Liver (tissue), 3 donors: ENCODE data around the gene ACOXL.
"Not testable (repeated sequence)": the region's sequence is repeated elsewhere in the genome, so short reads cannot be mapped to it uniquely, and the experiment has no call there.

Experiments used
- CTCF ChIP-seq: fragments of 150-350 bp; IDR thresholded peaks from 2 replicates; pipeline ENCODE4 v1.5.1; 2017; ENCODE audit warnings: improper control_type of control experiment, low read depth, low read length; ENCODE audit not compliant: missing input control
- RAD21 ChIP-seq, 2 donors: IDR thresholded peaks; 2 replicates each; pipeline ENCODE4 v1.6.1; 2016; ENCODE audit warnings: antibody characterized with exemption in 2 of 2, mild to moderate bottlenecking in 2 of 2
- REST ChIP-seq: IDR thresholded peaks from 2 replicates; pipeline ENCODE4 v1.6.1; 2016; ENCODE audit warnings: antibody characterized with exemption, mild to moderate bottlenecking
- SP1 ChIP-seq: IDR thresholded peaks from 2 replicates; pipeline ENCODE4 v1.6.1; 2018; ENCODE audit warnings: antibody characterized with exemption, mild to moderate bottlenecking
- YY1 ChIP-seq: IDR thresholded peaks from 2 replicates; pipeline ENCODE4 v1.6.1; 2016; ENCODE audit warnings: antibody characterized with exemption, mild to moderate bottlenecking
- TF ChIP-seq, protein P1 (sequence below): IDR thresholded peaks from 2 replicates; pipeline ENCODE4 v1.6.1; 2016; ENCODE audit warnings: antibody characterized with exemption
- TF ChIP-seq, protein P2 (sequence below): IDR thresholded peaks from 2 replicates; pipeline ENCODE4 v1.6.1; 2016; ENCODE audit warnings: antibody characterized with exemption
- donor health status: healthy.
- donor health status: healthy.

GRCh38 chr2:111045236-111045635, 312.9 kb downstream of the ACOXL start:
- not testable (repeated sequence) for TF ChIP-seq CTCF; REST; RAD21 (IDR thresholded peaks at IDR 0.05); SP1; YY1
- TF ChIP-seq, protein P1, sequence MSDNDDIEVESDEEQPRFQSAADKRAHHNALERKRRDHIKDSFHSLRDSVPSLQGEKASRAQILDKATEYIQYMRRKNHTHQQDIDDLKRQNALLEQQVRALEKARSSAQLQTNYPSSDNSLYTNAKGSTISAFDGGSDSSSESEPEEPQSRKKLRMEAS = not testable (repeated sequence)
- TF ChIP-seq, protein P2, sequence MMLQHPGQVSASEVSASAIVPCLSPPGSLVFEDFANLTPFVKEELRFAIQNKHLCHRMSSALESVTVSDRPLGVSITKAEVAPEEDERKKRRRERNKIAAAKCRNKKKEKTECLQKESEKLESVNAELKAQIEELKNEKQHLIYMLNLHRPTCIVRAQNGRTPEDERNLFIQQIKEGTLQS = not testable (repeated sequence)
